Choroid plexus epithelial cell (primary cell): Measurements from ENCODE around the gene ZGPAT.

Source experiments
- DNase-seq: peaks from one replicate; pipeline ENCODE4 v3.0.0-alpha.2; 2010; ENCODE audit warnings: low read depth
- H3K4me3 ChIP-seq: 2 replicates; pipeline ENCODE4 v1.5.1; 2011; ENCODE audit warnings: low read depth, mild to moderate bottlenecking, control low read depth, low read length, moderate library complexity
- TF ChIP-seq, protein P1 (sequence below): conservative IDR thresholded peaks from 2 replicates; pipeline ENCODE4 v1.5.1; 2011; ENCODE audit warnings: low read depth, mild to moderate bottlenecking, control low read depth, inconsistent platforms, low read length, moderate library complexity

The ZGPAT gene

DNA sequence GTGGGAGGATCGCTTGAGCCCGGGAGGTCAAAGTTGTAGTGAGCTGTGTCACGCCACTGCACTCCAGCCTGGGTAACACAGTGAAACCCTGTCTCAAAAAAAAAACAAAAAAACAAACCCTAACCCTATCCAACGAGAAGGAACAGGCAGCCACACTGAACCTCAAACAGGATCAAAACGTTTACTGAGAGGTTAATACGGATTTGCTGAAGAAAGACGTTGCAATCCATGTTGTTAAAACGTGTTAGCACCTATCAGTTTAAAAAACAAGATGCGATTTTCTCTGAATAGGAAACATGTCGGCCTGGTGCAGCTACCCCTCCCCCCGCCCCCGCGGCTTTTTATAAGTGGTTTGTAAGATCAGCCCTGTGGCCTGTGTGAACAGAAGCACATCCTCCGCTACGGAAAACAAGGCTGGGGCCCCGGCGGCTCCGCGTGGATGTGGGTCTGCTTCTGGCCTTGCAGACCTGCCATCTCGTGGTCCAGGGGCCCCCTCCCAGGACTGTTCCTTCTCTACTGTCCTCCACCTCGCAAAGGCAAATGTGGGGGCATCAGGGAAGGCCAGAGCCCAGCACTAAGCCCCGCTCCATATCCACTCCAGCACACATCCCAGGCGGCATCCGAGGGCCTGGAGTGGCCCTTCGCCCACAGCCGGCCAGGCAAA, 43.1 kb downstream of the ZGPAT start:
- DNase-seq, result no peak
- no peak overlapping the region for H3K4me3 ChIP-seq
- TF ChIP-seq, protein P1, sequence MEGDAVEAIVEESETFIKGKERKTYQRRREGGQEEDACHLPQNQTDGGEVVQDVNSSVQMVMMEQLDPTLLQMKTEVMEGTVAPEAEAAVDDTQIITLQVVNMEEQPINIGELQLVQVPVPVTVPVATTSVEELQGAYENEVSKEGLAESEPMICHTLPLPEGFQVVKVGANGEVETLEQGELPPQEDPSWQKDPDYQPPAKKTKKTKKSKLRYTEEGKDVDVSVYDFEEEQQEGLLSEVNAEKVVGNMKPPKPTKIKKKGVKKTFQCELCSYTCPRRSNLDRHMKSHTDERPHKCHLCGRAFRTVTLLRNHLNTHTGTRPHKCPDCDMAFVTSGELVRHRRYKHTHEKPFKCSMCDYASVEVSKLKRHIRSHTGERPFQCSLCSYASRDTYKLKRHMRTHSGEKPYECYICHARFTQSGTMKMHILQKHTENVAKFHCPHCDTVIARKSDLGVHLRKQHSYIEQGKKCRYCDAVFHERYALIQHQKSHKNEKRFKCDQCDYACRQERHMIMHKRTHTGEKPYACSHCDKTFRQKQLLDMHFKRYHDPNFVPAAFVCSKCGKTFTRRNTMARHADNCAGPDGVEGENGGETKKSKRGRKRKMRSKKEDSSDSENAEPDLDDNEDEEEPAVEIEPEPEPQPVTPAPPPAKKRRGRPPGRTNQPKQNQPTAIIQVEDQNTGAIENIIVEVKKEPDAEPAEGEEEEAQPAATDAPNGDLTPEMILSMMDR, result no peak

DNA sequence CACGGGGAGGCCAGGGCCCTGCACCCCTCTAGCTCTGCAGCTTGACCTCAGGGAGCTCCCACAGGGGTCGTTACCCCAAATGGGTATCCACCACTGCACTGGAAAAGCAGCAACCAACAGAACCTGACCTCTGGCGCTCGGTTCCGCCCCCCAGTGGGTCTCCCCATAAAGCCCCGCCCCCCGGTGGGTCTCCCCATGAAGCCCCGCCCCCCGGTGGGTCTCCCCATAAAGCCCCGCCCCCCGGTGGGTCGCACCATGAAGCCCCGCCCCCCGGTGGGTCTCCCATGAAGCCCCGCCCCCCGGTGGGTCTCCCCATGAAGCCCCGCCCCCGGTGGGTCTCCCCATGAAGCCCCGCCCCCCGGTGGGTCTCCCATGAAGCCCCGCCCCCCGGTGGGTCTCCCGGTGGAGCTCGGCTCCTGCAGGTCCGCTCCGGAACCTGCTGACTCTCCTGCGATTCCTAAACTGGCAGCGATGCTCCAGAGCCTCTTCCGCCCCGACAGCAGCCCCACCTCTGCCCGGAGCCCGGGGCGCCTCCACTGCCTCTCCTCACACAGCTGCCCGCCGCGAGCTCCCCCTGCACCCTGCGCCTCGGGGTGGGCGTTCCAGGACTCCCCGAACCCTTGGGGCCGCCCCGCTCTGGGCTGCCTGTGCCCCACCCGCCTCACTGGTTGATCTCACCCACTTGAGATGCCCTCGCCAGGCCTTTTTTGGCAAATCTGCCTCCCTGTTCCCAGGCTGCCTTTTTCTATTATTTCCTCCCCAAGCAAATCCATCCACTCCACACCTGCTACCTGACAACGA, 43.8 kb downstream of the ZGPAT start:
- H3K4me3 ChIP-seq, result no peak overlapping the region
- no peak for DNase-seq
- TF ChIP-seq, protein P1, result no peak

DNA sequence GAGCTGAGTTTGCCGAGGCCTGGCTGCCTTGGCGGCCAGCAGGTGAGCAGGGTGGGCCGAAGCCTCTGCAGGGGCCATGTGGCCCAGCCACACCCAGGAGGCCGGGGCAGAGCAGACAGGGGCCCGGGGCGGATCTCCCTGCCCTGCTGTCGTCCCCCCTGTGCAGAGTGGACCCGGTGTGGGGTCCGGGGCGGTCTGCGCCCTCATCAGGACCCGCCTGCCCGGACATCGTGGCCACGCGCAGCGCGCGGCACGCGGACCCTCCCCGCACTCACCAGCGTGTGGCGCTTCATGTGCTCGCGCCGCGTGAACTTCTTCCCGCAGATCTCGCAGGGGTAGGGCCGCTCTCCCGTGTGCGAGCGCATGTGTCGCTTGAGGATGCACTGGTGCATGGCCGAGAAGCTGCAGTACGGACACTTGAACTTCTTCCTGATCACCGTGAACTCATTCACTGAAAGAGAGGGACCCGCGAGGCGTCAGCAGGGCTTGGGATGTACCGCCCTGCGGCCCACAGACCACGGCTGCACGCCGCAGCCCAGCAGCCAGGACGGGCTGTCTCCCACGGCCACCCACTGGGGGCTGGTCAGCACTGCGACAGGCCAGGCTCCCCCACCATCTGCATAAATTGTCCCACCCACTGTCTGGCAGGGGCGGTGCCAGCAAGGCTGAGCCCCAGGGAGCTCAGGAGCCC, 44.7 kb downstream of the ZGPAT start:
- DNase-seq, result no peak
- no peak overlapping the region for H3K4me3 ChIP-seq
- TF ChIP-seq, protein P1, result no peak

DNA sequence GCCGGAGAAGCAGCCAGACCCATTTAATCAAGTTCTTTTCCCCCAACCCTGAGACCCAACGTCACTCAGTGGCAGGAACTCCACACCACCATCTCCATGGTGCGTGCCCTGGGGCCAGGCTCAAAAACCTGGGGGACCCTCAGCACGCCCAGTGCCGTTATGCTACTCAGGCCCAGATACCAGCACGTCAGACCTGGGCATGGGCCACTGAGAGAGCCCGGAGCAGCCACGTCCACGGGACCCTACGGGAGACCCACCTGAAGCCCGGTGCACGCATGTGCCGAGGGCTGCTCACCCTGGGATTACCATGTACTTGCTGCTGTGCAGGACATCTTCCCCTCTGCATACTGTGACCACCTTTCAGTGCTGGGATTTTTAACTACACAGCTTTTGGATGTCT, 45.5 kb downstream of the ZGPAT start:
- DNase-seq, result no peak
- TF ChIP-seq, protein P1, result no peak
- H3K4me3 ChIP-seq, result no peak overlapping the region

DNA sequence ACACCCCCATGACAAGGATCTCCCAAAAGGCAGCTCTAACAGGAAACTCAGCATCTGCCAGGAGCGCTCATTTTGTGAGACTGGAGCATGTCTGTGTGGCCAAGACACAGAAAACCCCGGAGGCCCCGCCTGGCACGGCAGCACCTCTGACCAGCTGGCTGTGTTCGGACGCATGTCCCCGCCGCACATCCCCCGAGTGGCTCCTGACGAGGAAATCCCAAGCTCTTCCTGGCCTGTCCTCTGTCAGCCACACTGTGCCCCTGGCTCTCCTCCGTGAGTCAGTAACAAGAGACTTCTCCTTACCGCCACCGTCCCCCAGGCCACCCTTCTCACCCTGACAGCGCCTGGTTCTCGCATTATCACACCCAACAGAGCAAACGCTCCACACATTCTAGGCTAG, 46.2 kb downstream of the ZGPAT start:
- DNase-seq, result no peak
- no peak overlapping the region for H3K4me3 ChIP-seq
- TF ChIP-seq, protein P1, result no peak

DNA sequence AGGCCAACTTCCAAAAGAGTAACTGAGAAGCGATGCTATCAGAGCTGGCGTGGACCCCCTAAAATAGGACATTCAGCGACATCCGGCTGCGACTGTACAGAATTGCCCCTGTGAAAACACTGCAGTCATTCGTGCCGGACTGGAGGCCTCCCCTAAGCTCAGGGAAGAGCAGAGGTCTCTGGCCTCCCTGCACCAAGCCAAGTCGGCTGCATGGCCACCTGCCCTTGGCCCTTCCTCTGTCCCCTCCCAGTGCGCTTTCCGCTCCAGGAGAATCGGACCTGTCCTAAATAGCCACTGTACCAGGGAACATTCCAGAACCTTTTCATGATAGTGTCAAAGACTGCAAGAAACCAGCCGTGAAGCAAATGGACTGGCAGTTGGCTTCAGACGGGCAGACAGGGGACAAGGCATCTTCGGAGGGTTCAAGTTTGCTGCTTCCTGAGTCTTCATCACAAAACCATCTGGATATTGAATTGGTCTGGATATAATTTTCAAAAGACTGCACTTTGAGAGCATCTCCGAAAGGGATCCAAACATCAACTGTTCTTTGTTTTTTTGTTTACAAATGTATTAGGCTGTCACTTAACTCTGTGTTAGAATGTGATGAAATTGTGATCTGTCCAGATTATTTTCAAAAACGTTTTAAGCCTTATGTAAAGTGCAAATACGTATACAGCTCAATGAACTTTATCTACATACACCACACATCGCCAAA, 48.3 kb downstream of the ZGPAT start:
- no peak overlapping the region for H3K4me3 ChIP-seq
- TF ChIP-seq, protein P1, result no peak
- no peak for DNase-seq
